Measurements from ENCODE around the gene KCNA1.
A peak's percentile ranks its signal among the peaks of the same experiment; 100 is the strongest.

The KCNA1 gene

DNA sequence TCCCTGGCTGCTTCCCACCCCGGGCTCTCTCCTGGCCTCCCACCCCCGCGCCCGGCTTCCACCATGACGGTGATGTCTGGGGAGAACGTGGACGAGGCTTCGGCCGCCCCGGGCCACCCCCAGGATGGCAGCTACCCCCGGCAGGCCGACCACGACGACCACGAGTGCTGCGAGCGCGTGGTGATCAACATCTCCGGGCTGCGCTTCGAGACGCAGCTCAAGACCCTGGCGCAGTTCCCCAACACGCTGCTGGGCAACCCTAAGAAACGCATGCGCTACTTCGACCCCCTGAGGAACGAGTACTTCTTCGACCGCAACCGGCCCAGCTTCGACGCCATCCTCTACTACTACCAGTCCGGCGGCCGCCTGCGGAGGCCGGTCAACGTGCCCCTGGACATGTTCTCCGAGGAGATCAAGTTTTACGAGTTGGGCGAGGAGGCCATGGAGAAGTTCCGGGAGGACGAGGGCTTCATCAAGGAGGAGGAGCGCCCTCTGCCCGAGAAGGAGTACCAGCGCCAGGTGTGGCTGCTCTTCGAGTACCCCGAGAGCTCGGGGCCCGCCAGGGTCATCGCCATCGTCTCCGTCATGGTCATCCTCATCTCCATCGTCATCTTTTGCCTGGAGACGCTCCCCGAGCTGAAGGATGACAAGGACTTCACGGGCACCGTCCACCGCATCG, 1.8 kb downstream of the KCNA1 start:
- DNase-seq (ENCODE audit: low spot score), result no peak

DNA sequence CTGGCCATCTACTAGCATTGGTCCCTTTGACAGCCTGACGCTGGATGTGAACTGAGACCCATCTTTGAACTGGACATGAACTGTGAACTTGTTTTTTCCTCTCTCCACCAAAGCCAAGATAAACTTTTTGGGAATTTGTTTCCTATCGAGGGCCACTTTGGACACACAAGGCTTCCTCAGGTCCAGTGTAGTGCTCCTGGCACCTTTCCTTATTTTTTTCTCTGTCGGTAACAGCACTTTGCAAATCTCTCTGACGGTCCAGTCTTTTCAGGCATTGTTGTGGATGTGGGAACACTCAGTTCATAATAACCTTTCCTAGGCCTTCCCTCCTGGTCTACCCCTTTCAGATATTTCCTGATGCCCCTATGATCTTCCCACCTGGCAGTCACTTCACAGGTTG, 5.0 kb downstream of the KCNA1 start:
- no peak for DNase-seq (ENCODE audit: low spot score)

DNA sequence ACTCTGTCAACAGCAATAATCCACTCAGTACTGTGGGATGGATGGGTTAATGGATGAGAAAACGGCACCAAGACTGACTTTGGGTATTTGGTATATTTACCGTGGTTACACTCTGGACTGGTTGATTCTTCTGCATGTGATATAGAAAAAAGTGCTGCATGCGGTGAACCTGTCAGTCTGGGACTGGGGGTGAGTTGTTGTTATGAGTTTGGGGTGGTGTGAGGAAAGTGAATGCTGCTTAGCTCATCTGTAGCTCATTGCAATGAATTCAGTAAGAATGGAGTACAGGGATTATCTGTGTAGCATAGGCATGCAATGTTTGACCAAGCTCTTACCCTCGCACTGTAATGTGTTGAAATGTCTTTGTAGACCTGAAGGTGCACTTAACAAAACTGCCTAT, 6.0 kb downstream of the KCNA1 start:
- DNase-seq (ENCODE audit: low spot score), result no peak

DNA sequence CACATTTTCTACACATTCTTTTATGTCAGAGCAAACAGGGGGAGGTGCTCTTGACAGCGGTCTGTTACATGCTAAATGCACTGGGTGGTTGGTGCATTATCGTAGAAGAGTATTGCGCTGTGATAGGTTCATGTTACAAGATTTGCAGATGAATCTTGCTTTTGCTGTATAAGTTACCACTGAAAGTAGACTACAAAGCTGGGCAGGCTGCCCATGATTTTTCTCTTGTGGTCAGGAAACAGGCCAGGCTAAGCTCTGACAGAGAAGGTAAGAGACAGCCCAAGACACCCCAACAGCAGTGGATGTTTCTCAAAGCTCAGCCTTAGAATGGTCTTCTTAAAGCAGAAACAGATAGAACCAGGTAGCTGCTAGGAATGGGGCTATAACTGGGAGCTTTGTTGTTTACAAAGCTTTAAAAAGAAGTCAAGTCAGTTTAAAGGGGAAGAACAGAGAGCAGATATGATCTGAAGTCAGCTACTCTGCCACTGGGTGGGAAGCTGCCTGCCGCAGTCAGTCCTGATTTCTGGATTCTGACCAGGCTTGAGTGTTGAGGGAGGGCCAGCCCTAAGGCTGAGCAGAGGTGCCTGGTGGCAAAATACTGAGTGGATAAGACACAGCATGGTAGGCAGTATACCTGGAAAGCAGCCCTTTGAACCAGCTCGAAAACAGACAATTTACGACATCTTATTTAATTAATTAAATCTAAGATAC, 9.4 kb downstream of the KCNA1 start:
- DNase-seq (ENCODE audit: low spot score), result no peak

DNA sequence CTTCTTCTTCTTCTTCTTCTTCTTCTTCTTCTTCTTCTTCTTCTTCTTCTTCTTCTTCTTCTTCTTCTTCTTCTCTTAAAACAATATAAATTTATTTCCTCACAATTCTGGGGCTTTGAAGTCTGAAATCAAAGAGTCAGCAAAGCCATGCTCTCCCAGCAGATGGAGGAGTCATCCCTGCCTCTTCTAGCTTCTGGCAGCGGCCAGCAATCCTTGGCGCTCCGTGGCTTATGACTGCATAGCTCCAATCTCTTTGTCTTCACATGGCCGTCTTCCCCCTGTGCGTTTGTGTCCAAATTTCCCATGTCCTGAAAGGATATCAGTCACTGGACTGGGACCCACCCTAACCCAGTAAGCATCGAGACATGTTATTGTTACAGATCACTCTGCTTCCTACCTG, 22.9 kb downstream of the KCNA1 start:
- no peak for DNase-seq (ENCODE audit: low spot score)

DNA sequence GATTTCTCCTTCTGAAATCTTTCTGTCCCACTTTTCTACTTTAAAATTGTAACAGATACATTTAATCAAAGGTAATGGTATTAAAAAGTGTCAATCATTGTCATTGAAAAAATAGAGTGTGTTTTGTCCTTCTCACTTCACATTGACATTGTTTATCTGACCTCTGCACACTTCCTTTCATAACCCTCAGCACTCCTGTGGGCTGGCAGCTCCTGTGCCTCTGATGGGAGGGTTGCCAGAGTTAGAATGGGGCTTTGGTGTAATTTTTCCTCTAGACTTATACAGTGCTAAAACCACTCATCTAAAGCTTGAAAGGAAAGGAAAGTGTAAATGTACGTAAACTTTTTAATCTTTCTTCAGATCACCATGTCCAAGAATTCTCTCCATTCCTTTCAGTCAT, 23.7 kb downstream of the KCNA1 start:
- DNase-seq (ENCODE audit: low spot score), result no peak

DNA sequence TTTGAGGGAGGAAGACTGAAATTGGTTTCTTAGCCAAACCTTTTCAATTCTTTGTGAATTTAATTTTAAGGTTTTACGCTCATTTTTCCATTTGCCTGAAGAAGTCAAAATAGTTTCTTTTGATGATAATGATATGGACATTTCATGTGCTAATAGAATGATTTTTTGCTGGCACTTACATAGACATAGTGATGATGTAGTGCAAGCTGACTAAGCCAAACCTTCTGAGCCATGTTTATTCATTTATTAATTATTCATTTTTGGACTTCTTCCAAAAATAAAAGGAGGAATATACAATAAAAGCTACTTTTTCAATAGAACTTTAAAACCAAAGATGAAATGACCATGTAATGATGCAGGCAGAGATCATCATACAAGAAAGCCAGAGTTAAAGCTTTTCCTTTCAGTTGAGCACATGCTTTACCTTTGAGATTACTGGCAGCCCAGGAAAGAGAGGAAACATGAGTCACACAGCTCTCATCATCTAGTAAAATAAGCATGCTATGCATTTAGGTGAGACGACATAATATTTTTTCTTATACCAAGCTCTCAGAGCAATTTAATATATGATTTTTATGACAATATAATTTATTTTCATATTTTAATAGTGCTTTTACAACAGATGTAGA, 24.8 kb downstream of the KCNA1 start:
- DNase-seq (ENCODE audit: low spot score), result peak; percentile 36

DNA sequence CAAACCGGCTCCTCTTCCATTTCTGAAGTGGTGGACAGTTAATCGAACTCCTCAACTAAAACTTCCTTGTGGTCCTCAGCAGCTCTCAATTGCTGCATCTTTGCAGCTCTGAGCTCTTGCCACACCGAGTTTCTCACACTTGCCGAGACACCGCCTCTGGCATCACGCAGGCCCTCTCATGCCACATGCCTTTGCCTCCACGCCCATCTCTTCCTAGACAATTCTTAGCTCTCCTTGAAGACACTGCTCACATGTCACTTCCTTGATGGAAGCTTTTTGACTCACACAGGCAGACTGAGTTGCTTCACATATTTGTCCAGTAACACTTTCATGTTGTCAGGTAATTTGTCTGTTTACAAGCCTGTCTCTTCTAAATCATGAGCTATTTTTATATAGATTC, 29.2 kb downstream of the KCNA1 start:
- DNase-seq (ENCODE audit: low spot score), result no peak

DNA sequence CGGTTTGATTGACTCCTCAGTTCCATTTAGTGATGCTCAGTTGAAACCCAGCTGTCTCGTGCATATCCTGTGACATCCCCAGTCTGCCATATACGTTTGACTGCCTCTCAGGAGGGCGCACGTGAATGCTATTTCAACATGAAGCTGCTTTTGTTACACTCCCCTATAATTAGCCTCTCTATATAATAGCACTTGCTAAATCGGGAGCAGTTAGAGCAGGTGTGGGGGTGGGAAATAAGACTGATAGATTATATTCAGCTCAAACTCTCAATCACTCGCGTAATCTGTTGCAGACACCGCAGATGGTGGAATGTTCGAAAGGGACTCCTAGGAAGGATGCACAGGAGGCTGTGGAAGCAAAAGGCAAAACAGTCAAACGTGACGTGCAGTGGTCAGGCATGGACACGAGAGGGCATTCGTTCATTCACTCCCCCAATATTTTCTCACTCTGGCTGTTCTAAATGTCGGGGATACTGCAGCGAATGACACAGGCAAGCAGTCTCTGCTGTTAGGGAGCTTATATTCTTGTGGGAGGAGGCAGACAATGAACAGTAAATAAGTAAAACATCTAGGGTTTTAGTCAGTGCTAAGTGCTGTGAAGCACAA, 29.8 kb downstream of the KCNA1 start:
- no peak for DNase-seq (ENCODE audit: low spot score)

DNA sequence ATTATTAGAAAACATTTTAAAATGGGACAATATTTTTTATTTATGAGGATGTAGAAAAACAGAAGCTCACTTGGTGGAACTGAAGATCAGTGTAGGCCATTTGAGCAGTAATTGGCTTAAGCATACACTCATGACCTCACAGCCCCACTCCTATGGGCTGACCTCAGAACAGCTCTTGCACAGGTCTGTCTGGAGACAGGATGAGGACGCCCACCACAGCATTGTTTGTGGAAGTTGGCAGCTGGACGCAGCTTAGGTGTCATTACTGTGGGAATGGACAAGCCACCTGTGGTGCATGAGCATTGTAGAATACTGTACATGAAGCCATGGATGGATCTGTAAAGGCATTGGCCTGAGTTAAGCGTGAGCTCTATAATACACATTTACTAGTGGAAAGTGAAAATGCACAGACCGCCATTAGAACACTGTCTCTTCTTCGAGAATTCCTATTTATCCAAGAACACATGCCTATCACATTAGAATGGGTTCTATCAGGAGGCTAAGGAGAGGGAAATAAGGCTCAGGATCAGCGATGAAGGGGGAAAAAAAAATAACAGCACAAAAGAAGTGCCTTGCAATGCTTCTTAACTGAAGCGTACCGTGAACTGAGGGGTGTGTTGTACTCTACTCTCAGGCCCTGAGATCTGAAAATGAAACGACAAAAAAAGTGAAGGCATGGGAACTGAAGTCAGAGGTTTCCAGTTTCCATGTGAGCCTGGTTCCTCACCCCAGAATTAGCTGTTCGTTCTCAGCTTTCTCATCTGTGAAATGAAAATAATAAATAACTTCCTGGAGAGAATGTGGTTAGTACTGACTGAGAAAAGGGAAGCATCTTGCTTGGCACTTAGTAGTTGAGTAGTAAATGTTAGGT, 33.6 kb downstream of the KCNA1 start:
- DNase-seq (ENCODE audit: low spot score), result no peak

DNA sequence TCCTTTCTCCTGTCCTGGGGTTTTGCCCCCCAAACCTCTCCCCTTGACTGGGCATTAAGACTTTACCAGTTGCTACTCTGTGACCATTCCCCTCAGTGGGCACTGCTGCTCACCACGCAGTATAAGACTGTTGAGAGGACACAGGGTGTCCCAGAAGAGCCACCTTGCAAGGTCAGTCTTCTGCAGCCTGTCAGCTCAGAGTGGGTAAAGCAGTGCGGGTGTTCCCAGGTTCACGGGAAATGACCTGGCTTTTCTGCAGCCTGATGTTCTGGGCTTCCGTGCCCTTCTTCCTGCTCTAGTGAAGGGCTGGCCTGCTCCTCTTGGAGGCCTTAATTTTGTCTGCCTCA, 34.2 kb downstream of the KCNA1 start:
- DNase-seq (ENCODE audit: low spot score), result no peak

DNA sequence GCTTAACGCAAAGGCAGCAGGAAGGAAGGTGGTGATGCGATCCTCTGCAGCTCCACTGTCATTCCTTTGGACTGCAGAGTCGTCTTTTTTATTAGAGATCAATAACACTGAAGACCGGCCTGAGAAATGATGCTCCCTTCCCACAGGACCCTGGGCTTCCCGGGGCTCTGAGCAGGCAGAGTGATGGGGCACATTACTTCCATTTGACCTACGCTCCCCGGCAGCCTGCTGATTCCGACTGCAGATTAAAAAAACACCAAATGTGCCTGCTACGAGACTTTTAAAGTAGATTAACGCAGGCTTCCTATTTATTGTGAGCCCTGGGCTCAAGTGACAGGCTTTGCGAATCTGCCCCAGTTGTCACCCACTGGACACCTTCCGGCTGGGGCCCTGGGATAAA, 37.5 kb downstream of the KCNA1 start:
- DNase-seq (ENCODE audit: low spot score), result no peak

DNA sequence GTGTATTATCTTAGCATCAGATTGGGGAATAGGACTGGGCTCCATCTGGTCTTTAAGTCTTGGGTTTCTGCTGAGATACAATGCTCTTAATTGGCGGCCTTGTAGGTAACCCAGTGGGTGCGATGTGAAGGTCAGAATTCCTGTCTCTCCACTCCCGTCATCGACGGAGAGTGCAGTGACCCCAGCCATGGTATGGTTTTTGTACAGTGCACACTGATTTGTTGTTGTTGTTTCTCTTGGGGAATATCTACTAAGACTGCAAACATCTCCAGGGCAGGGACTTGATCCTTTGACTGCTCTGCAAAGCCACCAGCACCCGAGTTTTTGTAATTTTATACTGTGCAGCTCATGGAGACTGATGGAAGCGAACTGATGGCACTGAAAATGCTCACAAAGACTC, 41.4 kb downstream of the KCNA1 start:
- DNase-seq (ENCODE audit: low spot score), result no peak

DNA sequence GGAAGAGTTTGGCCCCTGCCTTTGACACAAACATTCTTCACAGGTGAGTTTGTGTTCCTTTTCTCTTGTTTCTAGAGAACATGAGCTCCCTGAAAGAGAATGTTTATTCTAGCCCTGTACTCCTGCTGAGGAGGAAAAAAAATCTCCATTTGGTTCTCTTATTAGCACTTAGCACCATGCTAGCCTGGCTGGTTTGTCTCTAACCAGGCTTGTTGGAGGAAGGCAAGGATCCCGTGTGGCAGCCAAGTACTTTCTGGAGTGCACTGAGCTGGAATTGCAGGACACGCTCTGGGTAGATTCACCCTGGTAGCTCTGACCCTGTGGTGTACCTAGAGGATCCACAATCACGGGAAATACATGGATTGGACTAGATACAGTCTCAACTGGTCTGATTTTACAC, 41.9 kb downstream of the KCNA1 start:
- no peak for DNase-seq (ENCODE audit: low spot score)

DNA sequence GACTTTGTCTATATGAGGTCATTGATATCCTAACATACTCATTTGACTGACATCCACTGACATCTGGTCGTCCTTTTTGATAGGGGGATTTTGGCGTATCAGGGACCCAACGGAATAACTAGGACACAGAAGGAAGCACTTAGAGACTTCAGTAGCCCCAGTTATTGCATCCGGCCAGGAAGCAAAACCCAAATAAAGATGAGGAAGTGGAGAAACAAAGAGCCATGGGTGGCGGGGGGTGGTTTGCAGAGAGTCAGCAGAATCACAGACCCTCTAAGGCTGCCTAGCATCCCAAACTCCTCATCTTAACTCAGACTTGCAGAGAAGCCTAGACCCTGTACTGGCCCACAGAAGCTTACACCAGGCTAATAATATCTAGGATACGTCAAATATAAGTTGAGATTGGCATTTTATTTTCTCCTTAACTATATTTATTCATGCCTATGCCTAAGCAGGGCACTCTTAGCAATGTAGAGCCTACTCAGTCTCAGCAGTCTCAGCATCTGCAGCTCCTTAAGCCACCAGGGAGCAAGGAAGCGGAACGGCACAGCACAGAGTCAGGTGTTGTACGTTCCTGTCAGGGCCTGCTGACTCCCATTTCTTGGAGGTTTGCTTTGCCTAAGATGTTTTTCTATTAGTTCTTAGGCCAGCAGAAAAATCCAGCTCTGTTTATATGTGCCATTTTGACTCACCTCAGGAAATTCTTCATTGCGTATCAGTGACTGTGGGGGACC, 45.1 kb downstream of the KCNA1 start:
- DNase-seq (ENCODE audit: low spot score), result no peak

DNA sequence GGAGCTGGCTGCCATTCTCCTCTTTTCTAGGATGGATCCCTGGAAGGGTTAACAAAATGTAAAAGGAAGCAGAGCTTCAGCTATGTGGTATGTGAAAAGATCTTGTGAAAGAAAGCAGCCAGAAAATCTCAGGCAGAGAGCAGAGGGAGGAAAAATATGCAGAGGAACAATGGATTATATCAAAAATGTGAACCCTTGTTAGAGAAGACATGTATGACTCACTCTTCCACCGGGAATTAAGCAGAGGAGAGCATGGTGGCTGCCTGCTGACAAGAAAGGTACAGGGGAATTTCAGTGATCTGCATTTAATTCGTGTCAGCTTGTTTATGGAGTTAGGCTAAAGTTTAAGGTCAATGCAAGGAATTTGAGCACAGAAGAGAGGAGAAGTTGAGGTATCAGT, 46.3 kb downstream of the KCNA1 start:
- DNase-seq (ENCODE audit: low spot score), result no peak

DNA sequence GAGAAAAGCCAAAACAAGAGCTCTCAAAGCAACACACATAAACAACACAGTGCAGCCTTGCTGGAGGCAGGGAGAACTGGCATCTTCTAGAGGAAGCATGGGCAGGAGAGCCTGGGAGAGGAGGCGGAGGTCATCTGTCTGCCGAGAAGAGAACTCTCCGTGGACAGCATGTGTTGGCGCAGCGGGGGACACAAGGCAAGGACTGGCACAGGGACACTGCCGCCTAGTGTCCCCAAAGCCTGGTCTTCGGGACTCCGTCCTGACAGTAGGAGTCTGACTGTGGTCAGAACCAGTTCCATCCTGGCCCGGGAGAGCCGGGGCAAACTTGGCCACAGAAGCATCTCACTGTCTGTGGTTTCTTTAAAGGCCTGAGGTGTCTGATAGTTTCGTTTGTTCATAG, 47.3 kb downstream of the KCNA1 start:
- DNase-seq (ENCODE audit: low spot score), result no peak

DNA sequence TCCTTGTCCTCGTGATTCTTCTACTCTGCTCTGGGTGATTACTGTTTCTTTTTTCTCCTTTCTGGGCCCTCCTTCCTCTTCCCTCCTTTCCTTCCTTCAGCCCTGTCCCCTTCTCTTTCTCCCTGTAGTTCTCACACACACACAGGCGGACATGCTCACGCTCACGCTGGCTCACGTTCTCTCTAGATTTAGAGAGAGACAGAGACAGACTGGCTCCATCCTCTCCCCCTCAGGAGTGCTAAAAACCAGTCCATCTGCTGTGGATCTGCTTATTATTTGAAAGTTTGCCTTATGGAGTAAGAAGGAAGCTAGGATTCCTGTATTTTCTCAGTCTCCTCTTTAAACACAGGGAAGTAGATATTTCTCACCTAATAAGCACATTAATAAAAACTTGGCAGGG, 48.1 kb downstream of the KCNA1 start:
- DNase-seq (ENCODE audit: low spot score), result no peak

DNA sequence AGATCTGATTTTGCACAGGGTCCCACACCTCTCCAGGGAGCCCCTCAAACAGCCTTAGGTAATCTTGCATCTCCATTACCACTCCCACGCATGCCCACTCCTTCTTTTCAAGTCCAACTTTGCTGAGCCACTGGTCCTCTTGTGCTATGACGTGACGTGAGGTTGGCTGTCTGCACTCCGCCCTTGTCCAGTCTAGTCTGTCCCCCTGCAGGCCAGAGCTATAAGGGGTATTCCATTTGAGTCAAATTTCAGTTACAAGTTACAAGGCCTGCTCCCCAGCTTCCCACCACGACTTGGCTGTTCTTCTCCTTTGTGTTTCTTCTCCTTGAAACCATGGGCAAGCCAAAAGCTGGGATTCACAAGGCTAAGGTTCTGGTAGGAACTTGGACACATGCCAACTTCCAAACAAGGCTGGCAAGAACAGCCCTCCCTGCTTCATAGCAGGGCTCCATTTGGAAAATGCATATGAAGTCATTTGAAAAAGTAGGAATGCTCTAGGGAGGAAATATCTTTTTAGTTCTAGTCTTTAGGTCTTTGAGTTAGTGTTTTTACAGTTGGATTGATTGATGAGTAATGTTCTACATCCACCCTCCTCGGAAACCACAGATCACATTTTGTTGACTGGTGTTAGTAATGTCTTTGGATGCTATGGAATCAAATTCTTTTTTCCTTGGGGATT, 49.1 kb downstream of the KCNA1 start:
- DNase-seq (ENCODE audit: low spot score), result no peak

DNA sequence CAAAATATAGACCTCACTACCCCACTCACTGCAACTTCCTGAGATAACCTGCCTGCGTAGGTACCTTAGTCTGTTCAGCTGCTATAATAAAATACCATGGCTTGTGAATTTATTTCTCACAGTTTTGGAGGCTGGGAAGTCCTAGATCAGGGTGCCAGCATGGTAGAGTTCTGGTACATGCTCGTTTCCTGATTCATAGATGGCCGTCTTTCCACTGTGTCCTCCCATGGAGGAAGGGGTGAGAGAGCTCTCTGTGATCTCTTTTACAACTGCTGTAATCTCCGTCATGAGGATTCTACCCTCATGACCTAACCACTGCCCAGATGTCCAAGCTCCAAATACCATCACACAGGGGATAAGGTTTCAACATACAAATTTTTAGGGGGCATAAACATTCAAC, 49.7 kb downstream of the KCNA1 start:
- DNase-seq (ENCODE audit: low spot score), result no peak

DNA sequence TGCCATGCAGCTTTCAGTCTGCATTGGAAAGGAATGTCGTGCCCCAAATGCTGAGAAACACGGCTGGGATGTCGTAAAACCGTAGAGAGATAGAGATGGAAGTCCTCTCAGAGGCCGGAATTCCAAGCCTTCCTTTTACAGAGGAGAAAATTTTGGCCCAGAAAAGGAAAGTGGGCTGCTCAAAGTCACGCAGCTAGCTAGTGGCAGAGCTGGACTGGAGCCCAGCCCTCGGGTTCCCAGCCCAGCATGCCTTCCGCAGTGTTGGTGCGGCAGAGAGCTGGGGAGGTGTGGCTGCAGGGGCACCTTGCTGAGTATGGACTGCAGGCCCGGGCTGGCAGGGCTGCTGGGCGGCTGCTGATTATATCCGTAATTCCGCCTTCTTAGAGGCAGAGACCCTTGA, 50.3 kb downstream of the KCNA1 start:
- no peak for DNase-seq (ENCODE audit: low spot score)
